Measurements from ENCODE around the gene ANO4. TPM values are rescaled to one million over a fixed set of nuclear protein-coding genes. Genes with fewer than 3 reads are reported as not detected.
"Not testable (repeated sequence)": the region's sequence is repeated elsewhere in the genome, so short reads cannot be mapped to it uniquely, and the experiment has no call there.

ANO4 gene
- total RNA-seq, 1 experiment from 2014 or later, result not detected

GRCh38 chr12:100987552-100988521 is 193.3 kb downstream of the ANO4 start:
- peak; percentile 12 for DNase-seq (ENCODE audit: low spot score)

DNA sequence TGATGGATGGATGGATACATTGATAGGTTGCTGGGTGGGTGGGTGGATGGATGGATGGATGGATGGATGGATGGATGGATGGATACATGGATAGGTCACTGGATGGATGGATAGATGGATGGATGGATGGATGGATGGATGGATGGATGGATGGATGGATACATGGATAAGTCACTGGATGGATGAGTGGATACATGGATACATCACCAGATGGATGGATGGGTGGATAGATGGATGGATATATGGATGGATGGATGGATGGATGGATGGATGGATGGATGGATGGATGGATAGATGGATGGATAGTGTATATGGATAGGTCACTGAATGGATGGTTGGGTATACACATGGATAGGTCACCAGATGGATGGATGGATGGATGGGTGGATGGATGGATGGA is 194.9 kb downstream of the ANO4 start:
- not testable (repeated sequence) for DNase-seq (ENCODE audit: low spot score)

- DNase-seq (ENCODE audit: low spot score), result no peak
Observed at GRCh38 chr12:100991102-100991501, 196.5 kb downstream of the ANO4 start.

GRCh38 chr12:100992194-100992593 is 197.6 kb downstream of the ANO4 start:
- no peak for DNase-seq (ENCODE audit: low spot score)

GRCh38 chr12:100993916-100994450 is 199.4 kb downstream of the ANO4 start:
- DNase-seq (ENCODE audit: low spot score), result no peak

- no peak for DNase-seq (ENCODE audit: low spot score)
Observed at GRCh38 chr12:100995201-100995600, 200.6 kb downstream of the ANO4 start.

GRCh38 chr12:100995771-100996170 is 201.2 kb downstream of the ANO4 start:
- no peak for DNase-seq (ENCODE audit: low spot score)

DNA sequence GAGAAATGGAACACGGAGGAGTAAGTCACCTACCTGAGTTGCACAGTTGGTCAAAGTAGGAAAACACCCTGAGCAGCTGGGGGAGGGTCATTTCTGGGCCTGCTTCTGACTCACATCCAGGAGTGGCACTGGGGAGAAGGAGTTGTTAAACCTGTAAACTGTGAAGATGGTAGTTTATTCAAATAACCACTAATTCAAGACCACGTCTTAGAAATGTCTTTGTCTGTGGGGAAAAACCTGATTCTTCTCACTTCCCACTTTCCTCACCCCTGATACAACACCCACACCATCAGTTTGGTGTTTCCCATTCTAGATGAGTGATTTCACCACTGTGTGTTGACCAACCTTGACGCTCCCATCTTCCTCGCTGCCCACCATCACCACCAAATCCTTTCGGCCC is 207.1 kb downstream of the ANO4 start:
- DNase-seq (ENCODE audit: low spot score), result no peak

GRCh38 chr12:101002696-101003419 is 208.3 kb downstream of the ANO4 start:
- DNase-seq (ENCODE audit: low spot score), result no peak

- DNase-seq (ENCODE audit: low spot score), result no peak
Observed at GRCh38 chr12:101004898-101005297, 210.3 kb downstream of the ANO4 start.

- DNase-seq (ENCODE audit: low spot score), result no peak
Observed at GRCh38 chr12:101009274-101009673, 214.7 kb downstream of the ANO4 start.

GRCh38 chr12:101010896-101011295 is 216.3 kb downstream of the ANO4 start:
- no peak for DNase-seq (ENCODE audit: low spot score)

DNA sequence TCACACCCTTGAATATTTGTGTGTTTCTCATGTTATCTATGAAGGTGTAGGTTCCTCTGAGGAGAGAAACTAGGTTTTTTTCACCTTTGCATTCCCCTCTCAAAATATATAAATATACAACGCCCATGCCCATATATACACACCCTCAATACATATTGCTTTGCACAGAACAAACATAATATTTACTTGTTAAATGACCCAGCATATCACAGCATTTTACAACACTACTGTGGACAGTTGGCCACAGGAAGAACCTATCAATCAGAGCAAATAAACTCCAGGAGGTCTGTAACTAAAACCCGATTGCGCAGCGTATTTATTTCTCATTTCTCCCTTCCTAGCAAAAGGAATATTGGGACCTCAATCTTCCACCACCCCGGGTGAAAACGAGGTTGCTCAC is 219.4 kb downstream of the ANO4 start:
- DNase-seq (ENCODE audit: low spot score), result no peak

DNA sequence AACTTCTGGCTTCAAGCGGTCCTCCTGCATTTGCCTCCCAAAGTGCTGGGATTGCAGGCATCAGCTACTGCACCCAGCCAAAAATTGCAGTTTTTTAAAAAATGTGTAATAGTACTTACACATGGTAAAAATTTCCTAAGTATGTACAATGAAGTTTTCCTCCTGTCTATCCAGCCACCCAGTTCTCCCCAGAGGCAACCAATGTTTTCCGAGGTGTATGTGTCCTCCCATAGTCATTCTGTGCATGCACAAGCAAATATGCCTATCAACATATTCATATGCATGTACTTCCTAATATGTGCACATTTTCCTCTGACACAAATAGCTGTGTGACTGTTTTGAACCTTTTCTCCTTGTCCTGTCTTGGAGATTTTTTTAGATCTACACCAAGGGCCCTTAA is 220.5 kb downstream of the ANO4 start:
- DNase-seq (ENCODE audit: low spot score), result no peak

- no peak for DNase-seq (ENCODE audit: low spot score)
Observed at GRCh38 chr12:101018540-101018939, 224.0 kb downstream of the ANO4 start.

DNA sequence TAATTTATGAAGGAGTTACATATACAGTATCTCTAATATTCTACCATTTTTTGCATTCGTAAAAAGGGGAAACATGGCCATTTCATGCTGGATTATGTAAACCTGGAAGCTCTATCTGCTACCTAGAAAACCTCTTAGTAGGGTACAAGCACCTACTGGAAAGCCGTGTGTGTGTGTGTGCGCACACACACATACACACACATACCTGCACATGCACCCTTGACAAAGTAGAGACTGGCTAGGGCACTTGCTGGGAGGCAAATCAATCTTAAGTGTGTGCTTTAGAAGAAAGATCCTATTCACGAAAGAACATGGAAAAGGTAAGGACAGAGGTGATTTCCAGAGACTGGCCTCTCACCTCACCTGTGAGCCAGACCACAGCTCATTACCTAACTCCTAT is 224.6 kb downstream of the ANO4 start:
- no peak for DNase-seq (ENCODE audit: low spot score)

GRCh38 chr12:101019667-101020066 is 225.1 kb downstream of the ANO4 start:
- no peak for DNase-seq (ENCODE audit: low spot score)

DNA sequence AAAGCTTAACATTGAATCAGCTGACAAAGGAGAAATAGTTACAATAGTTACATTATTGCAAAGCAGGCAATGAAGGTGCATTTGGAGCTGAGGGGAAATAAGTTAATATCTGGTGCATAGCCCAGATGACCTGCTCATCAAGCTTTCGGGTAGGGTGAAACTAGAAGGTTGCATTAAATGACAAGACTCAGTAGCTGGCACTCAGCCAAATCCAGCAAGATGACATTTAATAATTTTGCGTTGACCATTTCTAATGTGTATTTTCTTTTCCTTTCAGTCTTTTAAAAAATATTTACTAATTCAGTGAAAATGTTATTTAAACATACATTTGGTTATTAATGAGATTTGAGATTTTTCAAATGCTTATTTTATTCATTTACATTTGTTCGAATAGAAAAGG is 226.9 kb downstream of the ANO4 start:
- DNase-seq (ENCODE audit: low spot score), result no peak

- no peak for DNase-seq (ENCODE audit: low spot score)
Observed at GRCh38 chr12:101021911-101022388, 227.4 kb downstream of the ANO4 start.

DNA sequence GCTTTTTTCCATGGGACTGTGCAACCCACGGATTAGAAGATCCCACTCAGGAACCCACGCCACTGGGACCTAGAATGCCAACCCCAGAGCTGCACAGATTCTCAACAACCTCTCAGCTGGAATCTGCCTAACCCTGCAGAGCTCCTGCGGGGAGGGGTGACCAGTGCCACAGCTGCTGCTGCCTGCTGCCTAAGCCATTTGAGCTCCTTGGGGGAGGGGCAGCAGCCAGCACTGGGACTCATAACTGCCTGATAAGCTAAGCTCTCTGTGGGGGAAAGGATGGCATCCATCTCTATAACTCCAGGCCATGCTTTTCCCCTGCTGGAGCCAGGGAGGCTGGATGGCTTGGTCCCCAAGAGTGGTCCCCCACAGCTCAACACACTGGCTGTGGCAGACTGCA is 232.6 kb downstream of the ANO4 start:
- DNase-seq (ENCODE audit: low spot score), result no peak

DNA sequence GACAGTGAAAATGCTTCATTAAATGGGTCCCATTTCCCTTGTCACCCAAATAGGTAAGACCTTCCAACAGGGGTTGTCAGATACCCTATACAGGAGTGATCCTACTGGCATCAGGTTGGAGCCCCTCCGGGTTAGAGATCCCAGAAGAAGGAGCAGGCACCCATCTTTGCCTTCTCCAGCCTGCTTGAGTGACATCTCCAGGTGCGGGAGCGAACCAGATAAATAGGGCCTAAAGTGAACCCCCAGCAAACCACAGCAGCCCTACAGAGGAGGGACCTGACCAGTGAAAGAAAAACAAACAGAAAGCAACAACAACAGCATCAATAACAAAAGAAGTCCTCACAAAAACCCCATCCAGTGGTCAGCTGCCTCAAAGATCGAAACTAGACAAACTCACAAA is 233.2 kb downstream of the ANO4 start:
- no peak for DNase-seq (ENCODE audit: low spot score)

DNA sequence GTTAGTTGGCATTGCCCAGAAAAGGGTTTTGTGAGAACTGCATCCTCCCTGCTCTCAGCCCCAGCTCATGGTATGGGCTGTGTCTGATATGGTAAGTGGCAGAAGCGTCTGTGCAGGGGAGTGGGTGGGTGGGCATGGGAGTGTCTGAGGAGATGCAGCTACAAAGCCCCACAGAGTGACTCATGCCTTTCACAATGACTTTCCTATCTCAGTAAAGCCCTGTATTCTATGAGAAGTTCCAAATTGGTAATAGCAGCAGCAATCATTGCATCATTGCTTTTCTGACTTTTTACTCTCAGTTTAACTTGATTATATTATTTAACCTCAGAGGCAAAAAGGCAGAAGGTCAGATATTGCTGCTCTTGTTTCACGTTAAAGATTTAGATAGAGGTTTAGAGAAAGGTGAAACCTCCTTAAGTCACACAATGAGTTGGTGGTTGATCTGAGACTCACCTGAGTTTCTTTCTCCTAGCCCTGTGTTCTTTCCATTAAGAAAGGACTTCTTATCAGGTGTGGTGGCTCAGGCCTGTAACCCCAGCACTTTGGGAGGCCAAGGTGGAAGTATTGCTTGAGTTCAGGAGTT is 243.8 kb downstream of the ANO4 start:
- no peak for DNase-seq (ENCODE audit: low spot score)
